ENCODE measurements around the gene PKM.
A peak's percentile ranks its signal among the peaks of the same experiment; 100 is the strongest.
"Not testable (repeated sequence)": the region's sequence is repeated elsewhere in the genome, so short reads cannot be mapped to it uniquely, and the experiment has no call there.

The PKM gene

GRCh38 chr15:72231066-72231832 lies at the start of gene PKM:
Gene PKM, minus strand, starts transcription at chr15:72231190. Its CDS starts 12,093 bp downstream, at chr15:72219097.
- peak; percentile 75 to 97 (median 92) for DNase-seq
- intact Hi-C loops (cut with DNase I), result loop anchor here (2.0 kb wide), 1 partner anchor 42 kb away; the partner anchor contains the start of gene PARP6

- DNase-seq, result no peak
- intact Hi-C loops (cut with DNase I), result no loop called here
Measured at GRCh38 chr15:72280751-72281150, 49.8 kb upstream of the PKM start.

- DNase-seq, result no peak
- intact Hi-C loops (cut with DNase I), result loop anchor here (10.0 kb wide), 1 partner anchor 84 kb away; the partner anchor contains the start of gene GRAMD2A
Measured at GRCh38 chr15:72278737-72279136, 47.7 kb upstream of the PKM start.

GRCh38 chr15:72276326-72276700 lies 45.3 kb upstream of the PKM start:
- DNase-seq, result no peak
- intact Hi-C loops (cut with DNase I), result loop anchor here (10.0 kb wide), 1 partner anchor 82 kb away; the partner anchor contains the start of gene GRAMD2A

GRCh38 chr15:72275635-72276325 lies 44.8 kb upstream of the PKM start:
- intact Hi-C loops (cut with DNase I), result loop anchor here (10.0 kb wide), 1 partner anchor 81 kb away; the partner anchor contains the start of gene GRAMD2A
- not testable (repeated sequence) for DNase-seq

- no peak for DNase-seq
- intact Hi-C loops (cut with DNase I), result loop anchor here (2.0 to 10.0 kb wide), 2 partner anchors 42 to 78 kb away; partner anchors contain the start of genes GRAMD2A and PKM
Measured at GRCh38 chr15:72272997-72273352, 42.0 kb upstream of the PKM start.

GRCh38 chr15:72272213-72272996 lies 41.4 kb upstream of the PKM start, which contains the start of gene PARP6:
Gene PARP6, minus strand, starts transcription at chr15:72272554. Its CDS starts 5,077 bp downstream, at chr15:72267477.
- intact Hi-C loops (cut with DNase I), result loop anchor here (2.0 to 10.0 kb wide), 2 partner anchors 42 to 78 kb away; partner anchors contain the start of genes GRAMD2A and PKM
- DNase-seq, result peak; percentile 95 to 99 (median 98)

GRCh38 chr15:72271895-72272212 lies 40.9 kb upstream of the PKM start:
- DNase-seq, result peak in 7 of 42 donors; percentile 2 to 26 (median 6)
- intact Hi-C loops (cut with DNase I), result loop anchor here (2.0 to 10.0 kb wide), 2 partner anchors 41 to 77 kb away; partner anchors contain the start of genes GRAMD2A and PKM

- intact Hi-C loops (cut with DNase I), result loop anchor here (10.0 kb wide), 1 partner anchor 76 kb away; the partner anchor contains the start of gene GRAMD2A
Measured at GRCh38 chr15:72271221-72271620, 40.2 kb upstream of the PKM start.

GRCh38 chr15:72269739-72270138 lies 38.7 kb upstream of the PKM start:
- DNase-seq, result no peak
- intact Hi-C loops (cut with DNase I), result loop anchor here (10.0 kb wide), 1 partner anchor 75 kb away; the partner anchor contains the start of gene GRAMD2A

More at GRCh38 chr15:72271221-72271620, 40.2 kb upstream of the PKM start:
- no peak for DNase-seq

- DNase-seq, result no peak
- intact Hi-C loops (cut with DNase I), result no loop called here
Measured at GRCh38 chr15:72265031-72265430, 34.0 kb upstream of the PKM start.

- no peak for DNase-seq
- intact Hi-C loops (cut with DNase I), result no loop called here
Measured at GRCh38 chr15:72252663-72253299, 21.8 kb upstream of the PKM start.

- no peak for DNase-seq
- intact Hi-C loops (cut with DNase I), result no loop called here
Measured at GRCh38 chr15:72249142-72249810, 18.3 kb upstream of the PKM start.

- intact Hi-C loops (cut with DNase I), result no loop called here
- DNase-seq, result no peak
Measured at GRCh38 chr15:72248514-72248913, 17.5 kb upstream of the PKM start.

GRCh38 chr15:72242775-72243370 lies 11.9 kb upstream of the PKM start:
- intact Hi-C loops (cut with DNase I), result no loop called here
- DNase-seq, result no peak

- intact Hi-C loops (cut with DNase I), result no loop called here
- DNase-seq, result no peak
Measured at GRCh38 chr15:72239652-72240051, 8.7 kb upstream of the PKM start.

- DNase-seq, result no peak
- intact Hi-C loops (cut with DNase I), result no loop called here
Measured at GRCh38 chr15:72238586-72238985, 7.6 kb upstream of the PKM start.

- DNase-seq, result no peak
- intact Hi-C loops (cut with DNase I), result no loop called here
Measured at GRCh38 chr15:72237853-72238224, 6.8 kb upstream of the PKM start.

All from head of caudate nucleus (tissue), 42 donors.